Activated B cell treated with CpG ODN at 0.5 μM for 24 hours (primary cell): ENCODE results near the gene WNT3A. TPM values are rescaled to one million over a fixed set of nuclear protein-coding genes. Genes with fewer than 3 reads are reported as not detected.
"Not testable (repeated sequence)": the region's sequence is repeated elsewhere in the genome, so short reads cannot be mapped to it uniquely, and the experiment has no call there.

Experiments used
- ATAC-seq: fragments of 200-7000 bp; cut with Tn5 transposase; one replicate; pipeline ENCODE4 v1.10.0; 2021; ENCODE audit warnings: low read depth, mild to moderate bottlenecking, moderate library complexity
- CTCF ChIA-PET: fragments of 350-600 bp; sonication (Branson Sonifier 250); formaldehyde crosslinking; loops from one replicate; lab custom pipeline; 2021; ENCODE audit warnings: antibody characterized with exemption; lab: Charles Lee
- POLR2A ChIA-PET: fragments of 350-600 bp; sonication (Branson Sonifier 250); formaldehyde crosslinking; loops from one replicate; lab custom pipeline; 2021; ENCODE audit warnings: antibody characterized with exemption; lab: Charles Lee
- DNase-seq: peaks from one replicate; pipeline ENCODE4 v3.0.0; 2022
- H3K27ac Mint-ChIP-seq: one replicate; pipeline ENCODE4 v1.8.0; 2020; ENCODE audit warnings: mixed read lengths
- H3K27me3 Mint-ChIP-seq: one replicate; pipeline ENCODE4 v1.8.0; 2021; ENCODE audit warnings: mixed read lengths
- H3K36me3 Mint-ChIP-seq: one replicate; pipeline ENCODE4 v1.8.0; 2021; ENCODE audit warnings: low read depth, mixed read lengths
- H3K4me1 Mint-ChIP-seq: one replicate; pipeline ENCODE4 v1.8.0; 2021; ENCODE audit warnings: mixed read lengths
- H3K4me3 Mint-ChIP-seq: one replicate; pipeline ENCODE4 v1.8.0; 2020; ENCODE audit warnings: mild to moderate bottlenecking, mixed read lengths
- H3K9me3 Mint-ChIP-seq: one replicate; pipeline ENCODE4 v1.8.0; 2020; ENCODE audit warnings: mixed read lengths
- intact Hi-C: fragments of 100-400 bp; cut with micrococcal nuclease; formaldehyde crosslinking; loops from one replicate; pipeline ENCODE4 v1.15.1; 2024
- total RNA-seq: library from RNA; stranded (reverse); gene quantifications from 2 replicates; pipeline ENCODE4 v1.2.3, GENCODE V29; 2022
- TF ChIP-seq, protein P1 (sequence below): fragments of 200-600 bp; IDR thresholded peaks from one replicate; pipeline ENCODE4 v1.8.0; 2022; ENCODE audit warnings: antibody characterized with exemption, mild to moderate bottlenecking

Gene WNT3A
- total RNA-seq, 1 donor from 2014 or later = not detected

GRCh38 chr1:227971216-227971615 lies 35.6 kb upstream of the WNT3A start:
- H3K4me1 Mint-ChIP-seq, CTCF ChIA-PET, DNase-seq, H3K9me3 Mint-ChIP-seq, H3K4me3 Mint-ChIP-seq, intact Hi-C loops, H3K27me3 Mint-ChIP-seq, ATAC-seq, H3K36me3 Mint-ChIP-seq, POLR2A ChIA-PET, H3K27ac Mint-ChIP-seq: not testable (repeated sequence)

GRCh38 chr1:227971643-227972282 lies 35.0 kb upstream of the WNT3A start:
- H3K27me3 Mint-ChIP-seq, ATAC-seq, H3K4me1 Mint-ChIP-seq, DNase-seq, POLR2A ChIA-PET, CTCF ChIA-PET, intact Hi-C loops, H3K36me3 Mint-ChIP-seq, H3K9me3 Mint-ChIP-seq, H3K4me3 Mint-ChIP-seq, H3K27ac Mint-ChIP-seq: not testable (repeated sequence)

GRCh38 chr1:227972283-227972679 lies 34.5 kb upstream of the WNT3A start:
- ATAC-seq, H3K27ac Mint-ChIP-seq, H3K9me3 Mint-ChIP-seq, H3K4me3 Mint-ChIP-seq, intact Hi-C loops, DNase-seq, H3K4me1 Mint-ChIP-seq, H3K27me3 Mint-ChIP-seq, H3K36me3 Mint-ChIP-seq, POLR2A ChIA-PET, CTCF ChIA-PET: not testable (repeated sequence)

DNA sequence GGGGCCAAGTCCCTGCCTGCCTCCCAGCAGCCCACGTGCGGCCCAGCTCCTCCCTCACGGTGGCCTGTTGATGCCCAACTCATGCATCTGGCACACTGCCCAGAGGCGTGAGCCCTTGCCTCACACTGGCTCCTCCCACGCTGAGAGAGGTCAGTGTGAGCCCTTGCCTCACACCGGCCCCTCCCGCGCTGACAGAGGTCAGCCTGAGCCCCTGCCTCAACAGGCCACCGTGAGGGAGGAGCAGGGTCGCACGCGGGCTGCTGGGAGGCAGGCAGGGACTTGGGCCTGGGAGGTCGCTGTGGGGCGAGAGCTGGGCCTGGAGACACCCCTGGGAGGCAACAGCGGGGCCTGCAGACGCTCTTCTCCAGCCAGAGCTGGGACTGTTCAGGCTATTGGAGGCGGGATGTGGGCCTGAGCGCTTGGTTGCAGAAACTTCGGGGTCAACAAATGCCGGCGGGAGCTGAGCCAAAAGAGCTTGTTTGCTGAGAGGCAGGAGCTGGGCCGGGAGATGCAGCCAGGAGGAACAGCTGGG lies 33.9 kb upstream of the WNT3A start:
- H3K4me3 Mint-ChIP-seq, ATAC-seq, H3K4me1 Mint-ChIP-seq, intact Hi-C loops, H3K36me3 Mint-ChIP-seq, DNase-seq, H3K27me3 Mint-ChIP-seq, CTCF ChIA-PET, POLR2A ChIA-PET, H3K9me3 Mint-ChIP-seq, H3K27ac Mint-ChIP-seq: not testable (repeated sequence)

GRCh38 chr1:227973724-227974288 lies 33.0 kb upstream of the WNT3A start:
- DNase-seq, H3K9me3 Mint-ChIP-seq, ATAC-seq, CTCF ChIA-PET, POLR2A ChIA-PET, H3K27ac Mint-ChIP-seq, intact Hi-C loops, H3K4me3 Mint-ChIP-seq, H3K4me1 Mint-ChIP-seq, H3K27me3 Mint-ChIP-seq, H3K36me3 Mint-ChIP-seq: not testable (repeated sequence)

DNA sequence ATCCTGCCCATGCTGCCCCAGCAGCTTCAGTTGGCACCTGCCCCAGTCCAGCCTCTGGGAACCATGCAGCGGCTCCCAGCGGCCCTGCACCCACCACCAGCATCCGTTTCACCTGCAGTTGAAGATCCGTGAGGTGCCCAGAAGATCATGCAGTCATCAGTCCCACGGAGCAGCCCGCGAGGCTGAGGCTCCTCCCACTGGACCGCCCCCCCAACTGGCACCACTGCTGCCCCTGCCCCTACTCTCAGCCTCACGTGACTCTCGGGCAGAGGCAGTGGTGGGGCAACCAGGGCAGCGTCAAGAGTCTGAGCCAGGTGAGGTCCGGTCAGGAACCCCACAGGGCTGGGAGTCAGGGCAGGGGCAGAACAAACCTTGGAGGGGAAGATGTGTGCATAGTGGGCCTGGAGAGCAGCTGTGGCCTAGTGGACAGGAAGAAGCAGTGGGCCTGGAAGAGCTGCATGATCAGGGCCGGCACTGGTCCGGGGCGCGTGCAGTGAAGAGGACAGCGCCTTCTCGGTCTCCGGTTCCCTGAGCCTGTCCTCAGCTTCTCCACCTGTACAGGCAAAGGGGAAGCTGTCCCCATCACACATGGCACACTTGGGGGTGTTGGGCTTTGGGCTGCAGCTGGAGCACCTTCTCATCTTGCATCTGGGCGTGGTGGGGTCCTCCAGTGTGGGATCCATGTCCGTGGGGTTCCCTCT lies 31.1 kb upstream of the WNT3A start:
- H3K27me3 Mint-ChIP-seq, H3K4me3 Mint-ChIP-seq, DNase-seq, H3K9me3 Mint-ChIP-seq, H3K36me3 Mint-ChIP-seq, H3K4me1 Mint-ChIP-seq, H3K27ac Mint-ChIP-seq, ATAC-seq, CTCF ChIA-PET, POLR2A ChIA-PET, intact Hi-C loops: not testable (repeated sequence)

DNA sequence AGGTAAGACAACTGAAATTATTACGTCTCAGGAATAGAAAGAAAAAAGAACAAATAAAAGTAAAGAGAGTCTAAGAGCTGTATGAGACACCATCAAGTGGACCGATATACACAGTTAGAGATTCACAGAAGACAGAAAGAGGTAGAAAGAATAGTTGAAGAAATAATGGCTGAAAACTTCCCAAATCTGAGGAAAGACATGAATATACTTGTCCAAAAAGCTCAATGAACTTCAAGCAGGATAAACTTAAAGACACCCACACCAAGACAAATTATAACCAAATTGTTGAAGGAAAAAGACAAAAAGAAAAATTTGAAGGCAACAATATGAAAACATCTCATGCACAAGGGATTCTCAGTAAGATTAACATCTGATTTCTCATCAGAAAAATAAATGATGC lies 19.6 kb upstream of the WNT3A start:
- TF ChIP-seq, protein P1, sequence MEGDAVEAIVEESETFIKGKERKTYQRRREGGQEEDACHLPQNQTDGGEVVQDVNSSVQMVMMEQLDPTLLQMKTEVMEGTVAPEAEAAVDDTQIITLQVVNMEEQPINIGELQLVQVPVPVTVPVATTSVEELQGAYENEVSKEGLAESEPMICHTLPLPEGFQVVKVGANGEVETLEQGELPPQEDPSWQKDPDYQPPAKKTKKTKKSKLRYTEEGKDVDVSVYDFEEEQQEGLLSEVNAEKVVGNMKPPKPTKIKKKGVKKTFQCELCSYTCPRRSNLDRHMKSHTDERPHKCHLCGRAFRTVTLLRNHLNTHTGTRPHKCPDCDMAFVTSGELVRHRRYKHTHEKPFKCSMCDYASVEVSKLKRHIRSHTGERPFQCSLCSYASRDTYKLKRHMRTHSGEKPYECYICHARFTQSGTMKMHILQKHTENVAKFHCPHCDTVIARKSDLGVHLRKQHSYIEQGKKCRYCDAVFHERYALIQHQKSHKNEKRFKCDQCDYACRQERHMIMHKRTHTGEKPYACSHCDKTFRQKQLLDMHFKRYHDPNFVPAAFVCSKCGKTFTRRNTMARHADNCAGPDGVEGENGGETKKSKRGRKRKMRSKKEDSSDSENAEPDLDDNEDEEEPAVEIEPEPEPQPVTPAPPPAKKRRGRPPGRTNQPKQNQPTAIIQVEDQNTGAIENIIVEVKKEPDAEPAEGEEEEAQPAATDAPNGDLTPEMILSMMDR = no peak
- no peak overlapping the region for H3K27ac Mint-ChIP-seq
- intact Hi-C loops = no loop called here
- POLR2A ChIA-PET = no interaction called here
- DNase-seq (no peak), ATAC-seq (no peak)
- CTCF ChIA-PET = no interaction called here
- no peaks in the 10 kb centered on the region for H3K4me1 Mint-ChIP-seq
- H3K36me3 Mint-ChIP-seq = no peaks in the 10 kb centered on the region
- no peak overlapping the region for H3K4me3 Mint-ChIP-seq
- H3K27me3 Mint-ChIP-seq = peaks cover 22% of the 10 kb centered on the region
- peaks cover 6% of the 10 kb centered on the region for H3K9me3 Mint-ChIP-seq
